ENCODE results near the gene ZNF775.
A peak's percentile ranks its signal among the peaks of the same experiment; 100 is the strongest.

ZNF775 gene

DNA sequence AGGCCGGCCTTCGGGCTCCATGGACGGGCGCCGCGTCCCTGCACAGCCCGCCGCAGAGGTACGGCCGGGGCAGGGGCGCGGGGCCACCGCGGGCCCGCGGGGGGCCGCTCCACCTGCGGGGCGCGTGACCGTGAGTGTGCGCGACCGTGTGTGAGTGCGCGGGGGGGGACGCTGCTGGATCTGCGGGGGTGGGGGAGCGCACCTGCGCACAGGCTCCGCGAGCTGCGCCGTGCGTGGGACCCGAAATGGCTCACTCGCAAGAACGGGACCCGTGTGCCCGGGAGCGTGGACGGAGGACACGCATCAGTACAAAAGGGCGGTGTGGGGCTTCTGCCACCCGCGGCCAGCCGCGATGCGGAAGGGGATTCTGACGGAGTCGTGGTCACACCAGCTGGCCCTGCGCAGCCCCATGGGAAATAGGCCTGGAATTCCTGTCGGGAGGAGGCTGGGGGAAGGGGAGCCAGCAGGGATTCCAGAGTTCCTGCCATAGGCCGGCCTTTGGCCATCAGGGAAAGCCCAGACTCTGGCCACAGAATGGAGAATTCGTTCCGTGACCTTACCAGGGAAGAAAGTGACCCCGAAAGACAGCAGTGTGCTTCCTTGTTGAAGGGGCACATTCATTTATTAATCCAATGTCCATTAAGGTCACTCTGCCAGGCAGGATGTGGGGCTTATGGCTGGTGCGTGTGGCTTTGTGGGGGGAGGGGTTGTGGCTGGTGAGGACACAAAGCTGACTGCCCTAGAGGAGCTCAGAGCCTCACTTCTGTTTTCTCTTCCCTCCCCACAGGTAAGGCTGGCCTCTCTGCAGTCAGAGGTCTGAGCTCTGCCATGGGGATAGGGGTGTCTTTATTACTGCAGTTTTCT lies 10.0 kb upstream of the ZNF775 start:
- H3K27me3 ChIP-seq (ENCODE audit: control insufficient read depth in 1 of 2, insufficient read depth in 1 of 2, low read length in 2 of 2), result no peaks in the 10 kb centered on the region
- peak overlapping the region; percentile 90 for H3K9ac ChIP-seq (ENCODE audit: low read length)
- H3K79me1 ChIP-seq (replicated peaks; ENCODE audit: low read length, poor library complexity, severe bottlenecking), result peaks cover 29% of the 10 kb centered on the region
- peak overlapping the region in 1 of 2 experiments; percentile 43 for H3K23ac ChIP-seq (ENCODE audit: low read length in 2 of 2)
- H2BK5ac ChIP-seq (ENCODE audit: low read depth, low read length, poor library complexity, severe bottlenecking), result peak overlapping the region; percentile 91
- no peaks in the 10 kb centered on the region for H3K9me3 ChIP-seq (ENCODE audit: control insufficient read depth, low read length)
- peak overlapping the region; percentile 74 for H3K27ac ChIP-seq (ENCODE audit: low read length, poor library complexity, severe bottlenecking)
- H3K4me2 ChIP-seq (ENCODE audit: low read length, poor library complexity, severe bottlenecking), result peak overlapping the region; percentile 92
- peaks cover 28% of the 10 kb centered on the region for H3K4me1 ChIP-seq (ENCODE audit: control insufficient read depth, insufficient read depth, low read depth, low read length)
- H2BK120ac ChIP-seq (ENCODE audit: low read depth, low read length), result peak overlapping the region; percentile 94
- peak overlapping the region; percentile 24 for H2AK5ac ChIP-seq (ENCODE audit: low read length, severe bottlenecking)
- peak; percentile 93 for DNase-seq
- H3K4ac ChIP-seq (ENCODE audit: low read depth in 1 of 2, low read length in 2 of 2), result peak overlapping the region; percentile 92 to 97
- peaks cover 16 to 34% of the 10 kb centered on the region in 2 experiments for H3K36me3 ChIP-seq (ENCODE audit: control insufficient read depth in 1 of 2, insufficient read depth in 2 of 2, low read depth in 1 of 2, low read length in 2 of 2)
- H2BK15ac ChIP-seq (ENCODE audit: low read depth, poor library complexity, severe bottlenecking), result peak overlapping the region; percentile 94
- H4K91ac ChIP-seq (ENCODE audit: low read length), result peak overlapping the region; percentile 94
- peak overlapping the region; percentile 83 to 97 for H3K14ac ChIP-seq (ENCODE audit: low read length in 2 of 2)
- H3K4me3 ChIP-seq (ENCODE audit: insufficient read depth in 1 of 2, low read depth in 1 of 2, low read length in 2 of 2), result peak overlapping the region; percentile 86 to 96
- peak overlapping the region; percentile 49 to 98 for H3K18ac ChIP-seq (ENCODE audit: low read depth in 1 of 2, low read length in 2 of 2)
- peak overlapping the region; percentile 46 for H2AFZ ChIP-seq (ENCODE audit: low read depth, low read length)
- WGBS, result 1% methylated on average over 46 of the region's 58 CpGs
- peak overlapping the region in 1 of 2 experiments; percentile 88 for H2BK12ac ChIP-seq (ENCODE audit: low read length in 2 of 2)
- peak overlapping the region; percentile 95 for H4K8ac ChIP-seq (ENCODE audit: low read length)

DNA sequence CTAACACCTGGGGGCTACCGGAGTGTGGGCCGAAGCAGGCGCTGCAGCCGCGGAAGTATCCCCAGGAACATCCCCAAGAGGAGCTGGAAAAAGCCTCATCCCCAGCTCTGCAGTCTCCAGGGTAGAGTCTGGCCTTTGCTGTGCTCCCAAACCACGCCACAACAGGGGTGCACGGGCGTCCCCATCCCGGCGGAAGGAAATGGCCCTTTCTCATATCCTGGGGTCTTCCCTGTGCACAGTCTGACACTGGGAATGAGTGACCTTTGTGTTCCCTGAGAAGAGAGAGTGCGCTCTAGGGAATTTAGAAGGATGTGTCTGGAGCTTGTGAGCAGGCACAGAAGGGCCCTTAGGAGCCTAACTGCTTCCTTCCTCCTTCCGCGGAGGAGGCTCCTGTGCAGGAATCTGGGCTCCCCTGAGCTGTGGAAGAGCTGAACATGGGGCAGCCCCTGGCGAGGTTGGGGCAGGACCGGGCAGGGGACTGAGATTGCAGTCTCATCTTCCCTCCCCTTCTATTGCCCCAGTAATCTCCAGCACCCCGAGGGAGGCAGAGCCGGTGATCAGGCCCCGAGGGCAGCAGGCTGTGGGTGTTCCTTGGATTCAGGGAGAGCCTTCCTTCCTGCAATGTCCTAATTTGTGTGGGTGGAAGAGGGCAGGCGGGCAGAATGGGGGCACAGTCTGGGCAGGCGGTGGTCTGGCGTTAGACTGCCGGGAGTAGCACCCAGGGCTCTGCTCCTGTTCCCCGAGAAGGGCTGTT lies 9.2 kb upstream of the ZNF775 start:
- peak overlapping the region; percentile 56 to 92 for H3K4ac ChIP-seq (ENCODE audit: low read depth in 1 of 2, low read length in 2 of 2)
- peak overlapping the region in 1 of 2 experiments; percentile 34 for H3K23ac ChIP-seq (ENCODE audit: low read length in 2 of 2)
- H3K4me2 ChIP-seq (ENCODE audit: low read length, poor library complexity, severe bottlenecking), result peak overlapping the region; percentile 92
- H2AK5ac ChIP-seq (ENCODE audit: low read length, severe bottlenecking), result peak overlapping the region; percentile 12
- peak overlapping the region; percentile 86 to 96 for H3K4me3 ChIP-seq (ENCODE audit: insufficient read depth in 1 of 2, low read depth in 1 of 2, low read length in 2 of 2)
- H2BK15ac ChIP-seq (ENCODE audit: low read depth, poor library complexity, severe bottlenecking), result no peak overlapping the region
- peak overlapping the region; percentile 74 for H3K27ac ChIP-seq (ENCODE audit: low read length, poor library complexity, severe bottlenecking)
- WGBS, result 38% methylated on average over 23 of the region's 23 CpGs
- no peak overlapping the region for H2AFZ ChIP-seq (ENCODE audit: low read depth, low read length)
- peak overlapping the region; percentile 76 for H4K91ac ChIP-seq (ENCODE audit: low read length)
- peak overlapping the region in 1 of 2 experiments; percentile 97 for H3K14ac ChIP-seq (ENCODE audit: low read length in 2 of 2)
- H3K4me1 ChIP-seq (ENCODE audit: control insufficient read depth, insufficient read depth, low read depth, low read length), result peaks cover 28% of the 10 kb centered on the region
- peak; percentile 32 for DNase-seq
- peak overlapping the region; percentile 74 for H2BK120ac ChIP-seq (ENCODE audit: low read depth, low read length)
- H3K27me3 ChIP-seq (ENCODE audit: control insufficient read depth in 1 of 2, insufficient read depth in 1 of 2, low read length in 2 of 2), result no peaks in the 10 kb centered on the region
- H4K8ac ChIP-seq (ENCODE audit: low read length), result peak overlapping the region; percentile 59
- no peaks in the 10 kb centered on the region for H3K9me3 ChIP-seq (ENCODE audit: control insufficient read depth, low read length)
- H3K9ac ChIP-seq (ENCODE audit: low read length), result peak overlapping the region; percentile 90
- H3K79me1 ChIP-seq (replicated peaks; ENCODE audit: low read length, poor library complexity, severe bottlenecking), result peaks cover 35% of the 10 kb centered on the region
- H3K36me3 ChIP-seq (ENCODE audit: control insufficient read depth in 1 of 2, insufficient read depth in 2 of 2, low read depth in 1 of 2, low read length in 2 of 2), result peaks cover 22 to 41% of the 10 kb centered on the region in 2 experiments
- H3K18ac ChIP-seq (ENCODE audit: low read depth in 1 of 2, low read length in 2 of 2), result peak overlapping the region; percentile 49 to 98
- peak overlapping the region in 1 of 2 experiments; percentile 40 for H2BK12ac ChIP-seq (ENCODE audit: low read length in 2 of 2)
- peak overlapping the region; percentile 20 for H2BK5ac ChIP-seq (ENCODE audit: low read depth, low read length, poor library complexity, severe bottlenecking)

DNA sequence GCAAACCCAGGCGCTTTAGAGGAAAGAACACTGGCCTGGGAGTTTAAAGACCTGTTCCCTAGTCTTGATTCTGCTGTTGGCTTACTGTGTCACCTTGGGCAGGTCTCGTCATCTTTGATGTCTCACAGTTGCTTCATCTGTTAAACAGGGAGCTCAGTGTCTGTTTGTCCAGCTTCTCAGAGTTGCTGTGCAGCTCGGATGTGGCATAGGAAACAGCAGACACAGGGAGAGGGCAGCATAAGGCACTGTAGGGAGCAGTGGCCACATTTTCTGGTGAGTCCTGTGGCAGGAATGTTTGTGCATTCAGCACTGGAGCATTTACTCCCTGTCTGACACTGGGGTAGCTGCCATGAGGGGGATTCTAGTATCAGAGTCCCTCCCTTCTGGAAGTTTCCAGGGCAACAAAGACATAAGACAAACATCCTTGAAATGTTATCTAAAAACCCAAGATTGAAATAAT lies 8.5 kb upstream of the ZNF775 start:
- peak overlapping the region in 1 of 2 experiments; percentile 2 for H3K23ac ChIP-seq (ENCODE audit: low read length in 2 of 2)
- 79% methylated on average over 3 of the region's 3 CpGs for WGBS
- H3K4ac ChIP-seq (ENCODE audit: low read depth in 1 of 2, low read length in 2 of 2), result peak overlapping the region in 1 of 2 experiments; percentile 27

More for the DNA sequence above, 8.5 kb upstream of the ZNF775 start:
- Histone ChIP-seq H2BK12ac (ENCODE audit: low read length in 2 of 2) (no peak overlapping the region), H3K4me3 (ENCODE audit: insufficient read depth in 1 of 2, low read depth in 1 of 2, low read length in 2 of 2) (peak overlapping the region in 1 of 2 experiments; percentile 96), H2AK5ac (ENCODE audit: low read length, severe bottlenecking) (no peak overlapping the region), H2AFZ (ENCODE audit: low read depth, low read length) (no peak overlapping the region), H3K4me1 (ENCODE audit: control insufficient read depth, insufficient read depth, low read depth, low read length) (peaks cover 30% of the 10 kb centered on the region), H4K8ac (ENCODE audit: low read length) (peak overlapping the region; percentile 29), H3K36me3 (ENCODE audit: control insufficient read depth in 1 of 2, insufficient read depth in 2 of 2, low read depth in 1 of 2, low read length in 2 of 2) (peaks cover 22 to 41% of the 10 kb centered on the region in 2 experiments), H3K18ac (ENCODE audit: low read depth in 1 of 2, low read length in 2 of 2) (no peak overlapping the region), H3K27me3 (ENCODE audit: control insufficient read depth in 1 of 2, insufficient read depth in 1 of 2, low read length in 2 of 2) (no peaks in the 10 kb centered on the region), H2BK5ac (ENCODE audit: low read depth, low read length, poor library complexity, severe bottlenecking) (no peak overlapping the region), H3K9ac (ENCODE audit: low read length) (peak overlapping the region; percentile 90), H3K9me3 (ENCODE audit: control insufficient read depth, low read length) (no peaks in the 10 kb centered on the region), H2BK15ac (ENCODE audit: low read depth, poor library complexity, severe bottlenecking) (no peak overlapping the region), H3K79me1 (replicated peaks; ENCODE audit: low read length, poor library complexity, severe bottlenecking) (peaks cover 35% of the 10 kb centered on the region), H2BK120ac (ENCODE audit: low read depth, low read length) (no peak overlapping the region), H3K14ac (ENCODE audit: low read length in 2 of 2) (no peak overlapping the region), H3K27ac (ENCODE audit: low read length, poor library complexity, severe bottlenecking) (peak overlapping the region; percentile 74), H3K4me2 (ENCODE audit: low read length, poor library complexity, severe bottlenecking) (peak overlapping the region; percentile 92), H4K91ac (ENCODE audit: low read length) (no peak overlapping the region)
- DNase-seq, result peak; percentile 80

Measured in mesenchymal stem cell (in vitro differentiated cells and primary cell).